H54 (cell line): ENCODE data around the gene NCOA5.

ENCODE experiments used
- DNase-seq: peaks from one replicate; pipeline ENCODE4 v3.0.0; 2011; ENCODE audit warnings: low spot score, mixed read lengths; ENCODE audit not compliant: insufficient read length
- FAIRE-seq: peaks from 3 replicates; lab custom pipeline; 2011; peaks lifted over from hg19 to GRCh38; lab: Jason Lieb, UNC
- POLR2A ChIP-seq: IDR thresholded peaks from 2 replicates; pipeline ENCODE4 v1.6.1; 2011; ENCODE audit warnings: low read depth, mild to moderate bottlenecking, low read length

NCOA5 gene

DNA sequence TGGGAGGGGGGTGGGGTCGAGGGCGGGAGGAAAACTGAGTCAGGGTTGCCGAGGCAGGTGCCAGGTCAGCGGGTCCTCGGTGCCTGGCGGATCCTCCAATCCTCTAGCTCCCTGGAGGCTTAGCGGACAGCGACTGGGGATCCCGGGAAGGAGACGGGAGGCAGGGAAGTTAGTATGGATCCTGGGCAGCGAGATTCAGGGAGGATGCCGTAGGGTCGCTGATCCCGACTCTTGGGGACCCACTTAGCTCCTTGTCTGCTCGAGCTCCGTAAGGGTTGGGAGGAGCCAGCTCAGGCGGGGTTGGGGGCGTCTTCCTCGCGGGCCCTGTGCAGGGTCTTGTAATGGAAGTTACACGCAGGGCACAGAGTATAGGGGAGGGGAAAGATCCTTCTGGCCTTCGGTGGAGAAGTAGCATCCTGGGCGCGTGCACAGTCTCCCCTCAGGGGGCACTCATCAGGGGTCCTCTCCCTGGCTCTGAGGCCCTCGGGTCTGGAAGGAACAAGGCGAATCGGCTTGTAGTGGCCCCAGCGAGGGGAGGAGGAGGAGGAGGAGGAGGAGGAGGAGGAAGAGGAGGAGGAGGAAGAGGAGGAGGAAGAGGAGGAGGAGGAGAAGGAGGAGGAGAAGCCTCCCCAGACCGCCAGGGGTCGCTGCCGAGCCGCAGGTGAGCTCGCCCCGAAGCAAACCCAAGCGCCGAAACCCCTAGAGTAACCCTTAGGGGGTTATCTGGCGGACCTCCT, 67.2 kb downstream of the NCOA5 start:
- no peak for TF ChIP-seq POLR2A
- DNase-seq, result peak; percentile 73
- FAIRE-seq, result no peak

DNA sequence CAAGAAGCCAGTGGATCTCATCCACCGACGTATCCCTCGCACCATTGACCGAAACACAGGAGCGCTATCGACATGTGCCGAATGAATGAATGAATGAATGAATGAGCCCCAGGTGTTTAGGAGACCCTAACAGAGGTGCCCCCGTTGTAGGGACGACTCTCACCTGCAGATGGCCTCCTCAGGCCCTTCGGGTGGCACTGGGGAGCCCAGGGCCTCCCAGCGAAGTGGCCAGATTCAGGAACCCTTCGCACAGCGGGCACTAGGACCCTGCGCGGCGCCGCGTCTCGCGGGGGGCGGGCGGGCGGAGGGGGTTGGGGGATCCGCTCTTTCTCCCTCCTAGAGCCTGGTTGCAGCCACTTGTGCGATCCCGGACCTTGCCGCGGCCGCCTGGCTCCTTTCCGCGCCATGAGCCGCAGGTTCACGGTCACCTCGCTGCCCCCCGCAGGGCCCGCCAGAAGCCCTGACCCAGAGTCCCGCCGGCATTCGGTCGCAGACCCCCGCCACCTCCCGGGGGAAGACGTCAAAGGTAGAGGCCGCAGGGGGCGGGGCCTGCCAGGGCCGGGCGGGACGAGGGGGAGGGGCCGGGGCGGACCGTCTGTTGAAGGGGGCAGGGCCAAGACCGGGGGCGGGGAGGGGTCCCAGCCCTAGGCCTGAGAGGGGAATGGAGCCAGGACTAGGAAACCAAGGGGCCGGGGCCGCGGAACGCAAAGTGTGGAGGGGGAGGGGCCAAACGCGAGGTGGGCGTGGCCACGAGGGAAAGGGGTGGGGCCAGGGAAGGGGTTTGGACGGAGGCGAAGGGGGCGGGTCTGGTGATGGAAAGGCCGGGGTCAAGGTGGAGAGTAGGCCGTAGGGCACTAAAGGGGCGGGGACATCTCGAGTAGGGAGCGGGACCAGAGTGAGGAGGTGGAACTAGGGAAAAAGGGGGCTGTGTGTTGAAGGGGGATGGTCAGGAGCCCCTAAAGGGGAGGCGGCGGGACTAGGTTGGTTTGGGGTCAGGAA, 68.1 kb downstream of the NCOA5 start:
- no peak for TF ChIP-seq POLR2A
- FAIRE-seq (no peak), DNase-seq (peak; percentile 82)

- TF ChIP-seq POLR2A, result no peak
- DNase-seq (no peak), FAIRE-seq (no peak)
Measured at GRCh38 chr20:46020555-46020954, 69.2 kb downstream of the NCOA5 start.

- no peak for FAIRE-seq
- no peak for TF ChIP-seq POLR2A
- DNase-seq, result no peak
Measured at GRCh38 chr20:46018611-46019010, 71.2 kb downstream of the NCOA5 start.

- TF ChIP-seq POLR2A, result no peak
- FAIRE-seq, result no peak
- DNase-seq, result no peak
Measured at GRCh38 chr20:46018112-46018511, 71.7 kb downstream of the NCOA5 start.

GRCh38 chr20:46017272-46017671, 72.5 kb downstream of the NCOA5 start:
- DNase-seq (no peak), FAIRE-seq (no peak)
- TF ChIP-seq POLR2A, result no peak

GRCh38 chr20:46014517-46015396, 75.0 kb downstream of the NCOA5 start:
- no peak for FAIRE-seq
- no peak for TF ChIP-seq POLR2A
- no peak for DNase-seq

- no peak for TF ChIP-seq POLR2A
- peak; percentile 74 for DNase-seq
- no peak for FAIRE-seq
Measured at GRCh38 chr20:46013829-46014516, 75.8 kb downstream of the NCOA5 start.

GRCh38 chr20:46013322-46013828, 76.4 kb downstream of the NCOA5 start:
- no peak for TF ChIP-seq POLR2A
- no peak for DNase-seq
- FAIRE-seq, result no peak

DNA sequence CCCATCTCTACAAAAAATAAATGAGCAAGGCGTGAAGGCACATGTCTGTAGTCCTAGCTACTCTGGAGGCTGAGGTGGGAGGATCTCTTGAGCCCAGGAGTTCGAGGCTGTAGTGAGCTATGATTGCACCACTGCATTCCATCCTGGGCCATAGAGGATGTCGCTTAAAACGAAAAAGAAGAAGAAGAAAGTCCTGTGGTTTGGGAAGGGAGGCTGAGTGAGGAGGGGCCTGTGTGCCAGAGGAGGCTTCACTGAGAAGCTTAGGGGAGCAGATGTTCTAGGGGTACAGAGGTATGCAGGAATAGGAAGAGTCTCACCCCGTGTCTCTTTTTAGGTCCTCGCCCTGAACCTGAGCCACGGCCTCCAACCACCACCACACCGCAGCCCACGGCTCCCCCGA, 76.8 kb downstream of the NCOA5 start:
- no peak for TF ChIP-seq POLR2A
- FAIRE-seq (no peak), DNase-seq (no peak)

DNA sequence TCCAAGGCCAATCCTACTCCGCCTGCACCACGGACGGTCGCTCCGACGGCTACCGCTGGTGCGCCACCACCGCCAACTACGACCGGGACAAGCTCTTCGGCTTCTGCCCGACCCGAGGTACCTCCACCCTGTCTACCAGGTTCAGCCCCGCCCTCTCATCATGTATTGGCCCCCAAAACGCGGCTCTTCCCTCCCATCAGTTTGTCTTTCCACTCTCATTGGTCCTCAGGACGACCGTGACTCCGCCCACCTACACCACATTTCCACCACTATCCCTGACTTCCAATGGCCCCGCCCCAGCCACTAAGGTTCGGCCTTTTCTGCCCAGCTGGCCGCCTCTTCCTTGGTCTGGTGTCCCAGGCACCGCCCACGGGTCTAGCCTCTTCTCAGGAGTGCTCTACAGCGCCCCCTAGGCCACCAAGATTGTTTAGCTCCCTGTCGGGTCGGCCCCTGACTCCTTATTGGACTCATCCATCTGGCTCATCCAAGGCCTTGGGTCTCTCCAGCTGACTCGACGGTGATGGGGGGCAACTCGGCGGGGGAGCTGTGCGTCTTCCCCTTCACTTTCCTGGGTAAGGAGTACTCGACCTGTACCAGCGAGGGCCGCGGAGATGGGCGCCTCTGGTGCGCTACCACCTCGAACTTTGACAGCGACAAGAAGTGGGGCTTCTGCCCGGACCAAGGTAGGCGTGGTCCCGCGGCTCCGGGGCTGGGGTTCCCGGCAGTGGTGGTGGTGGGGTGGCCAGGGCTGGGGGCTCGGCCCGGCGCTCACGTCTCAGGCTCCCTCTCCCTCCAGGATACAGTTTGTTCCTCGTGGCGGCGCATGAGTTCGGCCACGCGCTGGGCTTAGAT, 77.9 kb downstream of the NCOA5 start:
- DNase-seq (peak; percentile 71), FAIRE-seq (no peak)

More for the DNA sequence above, 77.9 kb downstream of the NCOA5 start:
- TF ChIP-seq POLR2A, result no peak
